ENCODE results near the gene VAC14. TPM values are rescaled to one million over a fixed set of nuclear protein-coding genes. Genes with fewer than 3 reads are reported as not detected.

Gene VAC14
- total RNA-seq, 1 donor from 2014 or later = 18.4 TPM

DNA sequence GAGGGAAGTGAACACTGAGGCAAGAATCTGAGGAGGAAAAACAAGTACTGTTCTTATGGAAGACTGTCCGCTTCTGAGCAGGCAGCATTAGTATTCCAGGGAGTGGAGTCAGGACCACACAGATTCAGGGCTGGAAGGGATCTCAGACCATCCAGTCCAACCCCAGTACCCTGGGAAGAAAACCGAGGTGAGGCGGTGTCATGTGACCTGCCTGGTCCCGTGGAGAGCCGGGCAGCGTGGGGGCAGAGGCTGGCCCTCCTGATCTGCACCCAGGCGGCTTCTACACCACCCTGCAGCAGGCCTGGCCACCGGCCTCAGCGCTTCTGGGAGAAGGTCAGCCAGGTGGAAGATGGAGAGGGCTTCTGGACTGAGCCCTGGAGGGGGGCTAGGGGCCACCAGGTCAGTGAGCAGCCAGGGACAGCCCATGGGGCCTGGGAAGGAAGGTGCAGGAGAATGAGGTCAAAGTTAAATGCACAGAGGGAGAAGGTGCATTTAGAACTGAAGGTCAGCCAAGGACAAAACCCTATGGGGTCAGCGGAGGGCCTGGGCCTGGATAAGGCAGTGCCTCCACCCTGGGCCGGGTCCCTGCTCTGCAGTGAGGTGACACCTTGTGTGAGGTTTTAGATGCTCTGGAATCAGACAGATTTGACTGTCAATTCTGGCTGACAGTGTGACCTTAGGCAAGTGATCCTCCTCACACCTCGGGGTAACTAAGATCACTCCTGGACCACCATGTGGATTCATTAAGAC, 45.9 kb downstream of the VAC14 start:
- Histone ChIP-seq H3K4me3 (ENCODE audit: low read depth, low read length) (no peak overlapping the region), H3K36me3 (ENCODE audit: control insufficient read depth, insufficient read depth, low read length) (peaks cover 8% of the 10 kb centered on the region), H3K27me3 (ENCODE audit: control insufficient read depth, insufficient read depth, low read length) (no peaks in the 10 kb centered on the region)
- DNase-seq (ENCODE audit: low read depth) (no peak), FAIRE-seq (no peak)
- TF ChIP-seq, protein P1, sequence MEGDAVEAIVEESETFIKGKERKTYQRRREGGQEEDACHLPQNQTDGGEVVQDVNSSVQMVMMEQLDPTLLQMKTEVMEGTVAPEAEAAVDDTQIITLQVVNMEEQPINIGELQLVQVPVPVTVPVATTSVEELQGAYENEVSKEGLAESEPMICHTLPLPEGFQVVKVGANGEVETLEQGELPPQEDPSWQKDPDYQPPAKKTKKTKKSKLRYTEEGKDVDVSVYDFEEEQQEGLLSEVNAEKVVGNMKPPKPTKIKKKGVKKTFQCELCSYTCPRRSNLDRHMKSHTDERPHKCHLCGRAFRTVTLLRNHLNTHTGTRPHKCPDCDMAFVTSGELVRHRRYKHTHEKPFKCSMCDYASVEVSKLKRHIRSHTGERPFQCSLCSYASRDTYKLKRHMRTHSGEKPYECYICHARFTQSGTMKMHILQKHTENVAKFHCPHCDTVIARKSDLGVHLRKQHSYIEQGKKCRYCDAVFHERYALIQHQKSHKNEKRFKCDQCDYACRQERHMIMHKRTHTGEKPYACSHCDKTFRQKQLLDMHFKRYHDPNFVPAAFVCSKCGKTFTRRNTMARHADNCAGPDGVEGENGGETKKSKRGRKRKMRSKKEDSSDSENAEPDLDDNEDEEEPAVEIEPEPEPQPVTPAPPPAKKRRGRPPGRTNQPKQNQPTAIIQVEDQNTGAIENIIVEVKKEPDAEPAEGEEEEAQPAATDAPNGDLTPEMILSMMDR (IDR thresholded peaks at IDR 0.05; ENCODE audit: insufficient read depth, low read length, severe bottlenecking) = no peak

DNA sequence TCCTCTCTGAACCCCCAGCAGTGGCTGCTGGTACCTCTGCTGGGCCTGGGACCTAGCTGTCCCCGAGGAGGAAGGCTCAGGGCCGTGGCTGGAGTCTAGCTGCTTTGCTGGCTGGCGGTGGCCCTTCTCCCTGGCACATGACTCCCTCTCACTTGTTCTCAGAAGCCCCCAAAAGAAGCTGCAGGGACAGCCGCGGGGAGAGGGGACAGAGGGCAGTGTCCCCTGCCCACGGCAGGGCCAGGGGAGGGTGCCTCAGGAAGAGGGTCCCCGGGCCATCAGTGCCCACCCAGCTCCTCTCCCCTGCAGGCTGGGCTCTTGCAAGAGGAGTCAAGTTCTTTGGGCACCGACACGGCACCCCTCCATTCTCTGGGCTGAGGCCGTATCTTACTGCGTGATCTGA, 46.6 kb downstream of the VAC14 start:
- H3K36me3 ChIP-seq (ENCODE audit: control insufficient read depth, insufficient read depth, low read length) = peaks cover 6% of the 10 kb centered on the region
- H3K4me3 ChIP-seq (ENCODE audit: low read depth, low read length) = no peak overlapping the region
- no peak for DNase-seq (ENCODE audit: low read depth)
- no peak for FAIRE-seq
- H3K27me3 ChIP-seq (ENCODE audit: control insufficient read depth, insufficient read depth, low read length) = no peaks in the 10 kb centered on the region
- TF ChIP-seq, protein P1 (IDR thresholded peaks at IDR 0.05; ENCODE audit: insufficient read depth, low read length, severe bottlenecking) = no peak

DNA sequence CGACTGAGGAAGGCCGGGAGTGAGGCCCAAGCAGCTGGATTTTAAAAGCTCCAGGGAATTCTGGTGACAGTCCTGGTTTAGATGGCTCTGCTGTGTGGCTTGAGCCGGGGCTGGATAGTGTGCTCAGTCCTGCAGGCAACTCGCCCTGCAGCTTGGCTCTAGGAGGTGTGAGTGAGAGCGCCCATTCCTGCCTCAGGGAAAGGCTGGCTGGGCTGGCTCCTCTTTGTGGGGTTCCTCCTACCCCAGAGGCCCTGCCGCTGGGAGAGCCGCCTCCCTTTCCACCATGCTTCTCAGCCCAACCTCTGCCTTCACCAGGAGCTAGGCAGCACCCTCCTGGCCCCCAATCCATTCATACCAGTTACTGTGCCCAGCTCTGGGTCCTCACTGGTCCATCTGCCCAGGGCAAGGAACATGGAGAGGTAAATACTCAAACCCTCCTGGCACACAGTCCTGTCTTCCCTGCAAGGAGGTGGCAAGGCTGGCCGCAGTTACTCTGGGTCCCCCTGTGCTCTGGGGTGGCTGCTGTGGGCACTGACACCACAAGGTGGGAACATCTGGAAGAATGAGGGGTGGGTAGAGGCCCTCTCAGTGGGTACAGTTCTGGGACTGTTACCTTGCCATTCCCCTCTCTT, 47.1 kb downstream of the VAC14 start:
- peaks cover 5% of the 10 kb centered on the region for H3K36me3 ChIP-seq (ENCODE audit: control insufficient read depth, insufficient read depth, low read length)
- H3K27me3 ChIP-seq (ENCODE audit: control insufficient read depth, insufficient read depth, low read length) = no peaks in the 10 kb centered on the region
- TF ChIP-seq, protein P1 (IDR thresholded peaks at IDR 0.05; ENCODE audit: insufficient read depth, low read length, severe bottlenecking) = no peak
- DNase-seq (ENCODE audit: low read depth) (no peak), FAIRE-seq (no peak)
- no peak overlapping the region for H3K4me3 ChIP-seq (ENCODE audit: low read depth, low read length)

DNA sequence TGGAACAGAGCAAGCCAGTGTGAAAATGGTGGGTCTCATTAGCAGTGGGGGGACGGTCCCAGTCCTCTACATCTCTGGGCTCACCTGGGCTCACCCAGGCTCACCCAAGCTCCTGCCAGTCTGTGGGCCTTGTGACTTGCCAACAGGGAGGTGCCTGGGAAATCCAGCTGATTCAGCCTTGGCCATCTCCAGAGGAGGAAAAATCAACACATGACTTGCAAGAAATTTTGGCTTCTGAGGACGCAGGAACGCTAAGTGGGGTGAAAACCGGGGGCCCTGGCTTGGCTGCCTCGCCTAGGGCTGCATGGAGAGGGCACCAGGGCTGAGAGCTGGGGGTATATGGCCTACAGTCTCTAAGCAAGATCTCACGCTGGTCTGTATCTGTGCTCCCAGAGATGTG, 47.7 kb downstream of the VAC14 start:
- FAIRE-seq = no peak
- Histone ChIP-seq H3K36me3 (ENCODE audit: control insufficient read depth, insufficient read depth, low read length) (peaks cover 2% of the 10 kb centered on the region), H3K27me3 (ENCODE audit: control insufficient read depth, insufficient read depth, low read length) (no peaks in the 10 kb centered on the region), H3K4me3 (ENCODE audit: low read depth, low read length) (no peak overlapping the region)
- TF ChIP-seq, protein P1 (IDR thresholded peaks at IDR 0.05; ENCODE audit: insufficient read depth, low read length, severe bottlenecking) = no peak
- DNase-seq (ENCODE audit: low read depth) = no peak

DNA sequence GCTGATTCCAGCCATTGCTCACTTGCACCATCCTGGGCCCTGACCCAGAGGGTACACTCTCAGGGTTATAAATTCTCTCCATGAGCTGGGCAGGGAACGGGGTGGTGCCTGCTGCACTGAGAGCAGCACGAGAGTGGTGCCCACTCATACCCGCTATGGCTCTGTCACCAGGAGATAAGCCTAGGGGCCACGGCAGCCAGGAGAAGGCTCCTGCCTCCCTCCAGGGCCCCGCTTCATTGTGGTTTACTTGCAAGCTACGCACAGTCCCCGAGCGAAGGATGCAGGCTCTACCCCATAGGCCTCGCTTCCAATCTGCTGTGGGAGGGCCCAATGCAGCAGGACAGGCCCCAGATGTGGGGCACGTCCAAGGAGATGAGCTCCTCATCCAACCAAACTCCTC, 48.5 kb downstream of the VAC14 start:
- DNase-seq (ENCODE audit: low read depth) = no peak
- TF ChIP-seq, protein P1 (IDR thresholded peaks at IDR 0.05; ENCODE audit: insufficient read depth, low read length, severe bottlenecking) = no peak
- Histone ChIP-seq H3K36me3 (ENCODE audit: control insufficient read depth, insufficient read depth, low read length) (no peaks in the 10 kb centered on the region), H3K27me3 (ENCODE audit: control insufficient read depth, insufficient read depth, low read length) (no peaks in the 10 kb centered on the region), H3K4me3 (ENCODE audit: low read depth, low read length) (no peak overlapping the region)
- FAIRE-seq = no peak
